Prostate gland (tissue), 2 donors: ENCODE results near the gene MAGEB4. TPM values are rescaled to one million over a fixed set of nuclear protein-coding genes. Genes with fewer than 3 reads are reported as not detected.

Experiments used
- DNase-seq: peaks from one replicate; pipeline ENCODE4 v3.0.0-alpha.2; 2019; ENCODE audit warnings: low spot score
- H3K27ac ChIP-seq, 2 donors: fragments of 200-600 bp; sonication (generic); 2 replicates each; pipeline ENCODE4 v1.5.1; 2017 to 2019
- H3K27me3 ChIP-seq: fragments of 200-600 bp; sonication (generic); replicated peaks from 2 replicates; pipeline ENCODE4 v1.5.1; 2019; ENCODE audit not compliant: insufficient read depth
- H3K36me3 ChIP-seq, 2 donors: fragments of 200-600 bp; sonication (generic); 1 replicate in 1 of 2; 2 replicates in 1 of 2; pipeline versions ENCODE4 v1.5.1 to v1.8.1; 2017 to 2019
- H3K4me1 ChIP-seq: fragments of 200-600 bp; sonication (generic); replicated peaks from 2 replicates; pipeline ENCODE4 v1.5.1; 2019
- H3K4me3 ChIP-seq, 2 donors: fragments of 200-600 bp; sonication (generic); 2 replicates each; pipeline ENCODE4 v1.5.1; 2017 to 2019
- H3K9me3 ChIP-seq: fragments of 200-600 bp; sonication (generic); 2 replicates; pipeline ENCODE4 v1.5.1; 2017
- POLR2A ChIP-seq: fragments of 450-650 bp; IDR thresholded peaks from one replicate; pipeline ENCODE4 v1.6.1; 2016; ENCODE audit warnings: antibody characterized with exemption, mild to moderate bottlenecking
- POLR2AphosphoS5 ChIP-seq: sonication (generic); formaldehyde crosslinking; IDR thresholded peaks from one replicate; pipeline ENCODE4 v1.6.1; 2017; ENCODE audit warnings: antibody characterized with exemption
- WGBS: methylation state at CpG from one replicate; pipeline ENCODE4 v1.1.5; 2018; 5-methylcytosine and 5-hydroxymethylcytosine counted together
- intact Hi-C: fragments of 100-400 bp; cut with DNase I; formaldehyde crosslinking; loops from one replicate; pipeline ENCODE4 v1.14.2; 2022
- total RNA-seq, 2 donors: library from RNA; depleted of rRNA; stranded (reverse); fragments of >200 nt; gene quantifications; one replicate each; pipeline ENCODE4 v1.1.0, GENCODE V29; 2016
- TF ChIP-seq, protein P1 (sequence below), 4 experiments: fragments of 200-600 bp in 2 of 4; fragments of 450-650 bp in 2 of 4; sonication (generic) in 2 of 4; IDR thresholded peaks; 1 replicate in 3 of 4; 2 replicates in 1 of 4; pipeline ENCODE4 v1.5.1; 2016 to 2019; ENCODE audit warnings: antibody characterized with exemption in 4 of 4, mild to moderate bottlenecking in 2 of 4, moderate library complexity in 2 of 4

Gene MAGEB4
- total RNA-seq, 2 donors from 2014 or later, result 3.6 TPM; not detected in 1

DNA sequence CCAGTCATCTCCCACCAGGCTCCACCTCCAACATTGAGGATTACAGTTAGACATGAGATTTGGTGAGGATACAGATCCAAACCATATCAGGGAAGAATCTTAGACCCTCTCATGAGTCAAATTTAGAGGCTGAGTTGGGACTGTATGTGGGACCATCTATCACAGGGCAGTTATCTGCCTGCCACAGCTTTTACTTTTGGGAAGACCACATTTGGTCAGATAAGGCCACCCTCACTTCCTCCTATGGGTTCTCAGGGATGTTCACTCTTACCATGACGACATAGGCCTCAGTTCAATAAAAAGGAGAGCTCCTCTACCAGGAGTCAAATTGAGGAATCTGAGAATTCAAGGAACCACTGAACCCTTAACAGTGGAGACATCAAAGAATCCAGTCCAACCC lies 24.3 kb upstream of the MAGEB4 start:
- H3K27ac ChIP-seq, result no peak overlapping the region
- intact Hi-C loops, result no loop called here
- no peaks in the 10 kb centered on the region for H3K4me1 ChIP-seq
- no peak overlapping the region for H3K4me3 ChIP-seq
- no peaks in the 10 kb centered on the region for H3K27me3 ChIP-seq
- H3K36me3 ChIP-seq, result no peaks in the 10 kb centered on the region
- TF ChIP-seq POLR2AphosphoS5 (no peak), POLR2A (no peak)
- TF ChIP-seq, protein P1, sequence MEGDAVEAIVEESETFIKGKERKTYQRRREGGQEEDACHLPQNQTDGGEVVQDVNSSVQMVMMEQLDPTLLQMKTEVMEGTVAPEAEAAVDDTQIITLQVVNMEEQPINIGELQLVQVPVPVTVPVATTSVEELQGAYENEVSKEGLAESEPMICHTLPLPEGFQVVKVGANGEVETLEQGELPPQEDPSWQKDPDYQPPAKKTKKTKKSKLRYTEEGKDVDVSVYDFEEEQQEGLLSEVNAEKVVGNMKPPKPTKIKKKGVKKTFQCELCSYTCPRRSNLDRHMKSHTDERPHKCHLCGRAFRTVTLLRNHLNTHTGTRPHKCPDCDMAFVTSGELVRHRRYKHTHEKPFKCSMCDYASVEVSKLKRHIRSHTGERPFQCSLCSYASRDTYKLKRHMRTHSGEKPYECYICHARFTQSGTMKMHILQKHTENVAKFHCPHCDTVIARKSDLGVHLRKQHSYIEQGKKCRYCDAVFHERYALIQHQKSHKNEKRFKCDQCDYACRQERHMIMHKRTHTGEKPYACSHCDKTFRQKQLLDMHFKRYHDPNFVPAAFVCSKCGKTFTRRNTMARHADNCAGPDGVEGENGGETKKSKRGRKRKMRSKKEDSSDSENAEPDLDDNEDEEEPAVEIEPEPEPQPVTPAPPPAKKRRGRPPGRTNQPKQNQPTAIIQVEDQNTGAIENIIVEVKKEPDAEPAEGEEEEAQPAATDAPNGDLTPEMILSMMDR (IDR thresholded peaks at IDR 0.05), result no peak
- WGBS, result 85% methylated on average over 1 of the region's 1 CpG
- DNase-seq, result no peak
- no peaks in the 10 kb centered on the region for H3K9me3 ChIP-seq

DNA sequence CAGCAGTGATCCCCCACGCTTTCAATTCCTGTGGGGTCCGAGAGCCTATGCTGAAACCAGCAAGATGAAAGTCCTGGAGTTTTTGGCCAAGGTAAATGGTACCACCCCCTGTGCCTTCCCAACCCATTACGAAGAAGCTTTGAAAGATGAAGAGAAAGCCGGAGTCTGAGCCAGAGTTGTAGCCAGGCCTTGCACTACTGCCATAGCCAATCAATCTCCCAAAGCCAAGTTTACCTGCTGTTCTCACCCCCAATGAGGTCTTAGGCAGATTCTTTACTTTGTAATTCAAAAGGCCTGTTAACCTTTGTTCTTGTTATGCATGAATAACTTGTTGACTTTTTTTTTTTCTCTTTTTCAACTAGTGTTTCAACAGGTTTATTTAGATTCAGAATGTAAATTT lies 22.4 kb upstream of the MAGEB4 start:
- no peaks in the 10 kb centered on the region for H3K36me3 ChIP-seq
- no peak for DNase-seq
- H3K27me3 ChIP-seq, result no peaks in the 10 kb centered on the region
- no peaks in the 10 kb centered on the region for H3K4me1 ChIP-seq
- WGBS, result 42% methylated on average over 4 of the region's 4 CpGs
- H3K4me3 ChIP-seq, result no peak overlapping the region
- TF ChIP-seq, protein P1 (IDR thresholded peaks at IDR 0.05), result no peak
- TF ChIP-seq POLR2A, result no peak
- no peak for TF ChIP-seq POLR2AphosphoS5
- no peaks in the 10 kb centered on the region for H3K9me3 ChIP-seq
- intact Hi-C loops, result no loop called here
- H3K27ac ChIP-seq, result no peak overlapping the region

DNA sequence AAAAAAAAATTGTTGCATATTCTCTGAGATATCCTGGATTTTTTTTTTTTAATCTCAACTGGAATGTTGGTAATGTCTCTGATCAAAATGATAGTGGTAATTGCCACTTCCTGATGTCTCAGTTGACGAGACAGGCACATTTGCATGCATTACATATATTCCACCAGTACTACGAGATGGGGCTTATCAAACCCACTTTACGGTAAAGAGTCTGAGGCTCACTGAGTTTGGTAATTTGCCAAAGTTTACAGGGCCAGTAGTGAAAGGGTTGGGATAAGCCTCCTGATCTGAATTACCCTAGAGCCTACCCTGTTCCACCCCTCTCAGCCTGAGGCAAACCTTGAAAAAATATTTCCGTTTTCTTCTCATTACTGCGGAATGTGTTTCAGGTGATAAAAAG lies 21.1 kb upstream of the MAGEB4 start:
- H3K36me3 ChIP-seq, result no peaks in the 10 kb centered on the region
- no peak overlapping the region for H3K27ac ChIP-seq
- no peak for TF ChIP-seq POLR2AphosphoS5
- TF ChIP-seq POLR2A, result no peak
- TF ChIP-seq, protein P1 (IDR thresholded peaks at IDR 0.05), result no peak
- H3K9me3 ChIP-seq, result no peaks in the 10 kb centered on the region
- H3K27me3 ChIP-seq, result no peaks in the 10 kb centered on the region
- H3K4me3 ChIP-seq, result no peak overlapping the region
- DNase-seq, result no peak
- 70% methylated on average over 5 of the region's 5 CpGs for WGBS
- intact Hi-C loops, result no loop called here
- no peaks in the 10 kb centered on the region for H3K4me1 ChIP-seq

DNA sequence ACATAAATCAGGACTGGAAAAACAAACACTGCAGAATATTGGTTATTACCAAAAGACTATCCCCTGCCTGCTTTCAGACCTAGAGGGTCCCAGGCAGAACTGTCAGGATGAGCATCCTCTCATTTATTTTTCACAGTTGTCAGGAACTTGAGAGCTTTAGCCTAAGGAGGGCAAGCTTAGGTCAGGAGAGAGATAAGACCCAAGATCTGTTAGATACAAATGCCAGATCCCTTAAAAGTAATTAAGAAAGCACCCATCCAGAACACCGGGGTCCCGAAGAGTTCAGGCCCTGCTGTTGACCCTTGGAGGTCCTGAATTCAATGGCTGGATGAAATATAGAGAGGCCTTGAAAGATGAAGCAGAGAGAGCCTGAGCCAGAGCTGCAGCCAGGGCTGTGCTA lies 17.3 kb upstream of the MAGEB4 start:
- no peak for DNase-seq
- no peaks in the 10 kb centered on the region for H3K36me3 ChIP-seq
- intact Hi-C loops, result no loop called here
- H3K4me1 ChIP-seq, result no peaks in the 10 kb centered on the region
- H3K27ac ChIP-seq, result no peak overlapping the region
- H3K4me3 ChIP-seq, result no peak overlapping the region
- 64% methylated on average over 2 of the region's 2 CpGs for WGBS
- H3K9me3 ChIP-seq, result no peaks in the 10 kb centered on the region
- no peaks in the 10 kb centered on the region for H3K27me3 ChIP-seq
- no peak for TF ChIP-seq POLR2A
- TF ChIP-seq, protein P1 (IDR thresholded peaks at IDR 0.05), result no peak
- no peak for TF ChIP-seq POLR2AphosphoS5

DNA sequence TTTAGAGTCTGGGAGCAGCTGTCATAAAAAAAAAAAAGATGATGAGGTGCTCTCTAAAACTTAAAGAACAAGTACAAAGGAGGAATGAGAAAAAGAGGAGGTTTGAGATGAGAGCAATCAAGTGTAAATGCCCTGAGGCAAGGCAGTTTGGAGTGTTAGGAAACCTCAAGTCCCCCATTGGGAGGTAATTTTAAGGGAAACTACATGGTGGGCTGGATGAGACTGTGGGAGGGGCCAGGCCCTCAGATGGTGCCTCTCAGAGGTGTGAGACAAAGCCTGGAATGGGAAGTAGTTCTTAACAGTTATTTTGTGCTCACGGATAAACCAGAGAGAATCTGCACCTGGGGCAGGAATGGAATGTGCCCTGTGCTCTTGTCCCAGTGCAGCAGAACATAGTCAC lies 13.3 kb upstream of the MAGEB4 start:
- no peak overlapping the region for H3K27ac ChIP-seq
- no peak for DNase-seq
- TF ChIP-seq, protein P1 (IDR thresholded peaks at IDR 0.05), result no peak
- no peak for TF ChIP-seq POLR2AphosphoS5
- TF ChIP-seq POLR2A, result no peak
- no peaks in the 10 kb centered on the region for H3K4me1 ChIP-seq
- H3K27me3 ChIP-seq, result no peaks in the 10 kb centered on the region
- intact Hi-C loops, result no loop called here
- H3K36me3 ChIP-seq, result no peaks in the 10 kb centered on the region
- 67% methylated on average over 1 of the region's 1 CpG for WGBS
- H3K4me3 ChIP-seq, result no peak overlapping the region
- no peaks in the 10 kb centered on the region for H3K9me3 ChIP-seq
